ENCODE data around the gene DNM3.
"Not testable (repeated sequence)": the region's sequence is repeated elsewhere in the genome, so short reads cannot be mapped to it uniquely, and the experiment has no call there.

The DNM3 gene

DNA sequence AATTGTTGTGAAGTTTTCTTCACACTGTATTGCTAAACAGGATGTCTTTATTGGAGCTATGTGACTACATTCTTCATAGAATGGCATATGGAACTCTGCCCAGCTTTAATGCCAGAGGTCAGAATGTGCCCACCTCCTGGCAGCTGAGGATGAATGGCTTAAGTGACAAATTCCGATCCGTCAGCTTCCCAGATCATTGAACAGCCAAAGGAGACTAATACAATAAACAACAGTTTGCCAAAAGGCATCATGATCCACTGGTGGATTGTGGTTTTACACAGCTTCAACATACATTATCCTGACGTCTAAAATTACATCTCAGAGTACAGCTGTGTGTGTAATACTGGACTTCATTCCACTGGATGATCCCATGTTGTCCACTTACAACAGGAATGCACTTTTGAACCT is 510.5 kb downstream of the DNM3 start:
- Mint-ChIP-seq H3K27me3 (no peaks in the 10 kb centered on the region), H3K9me3 (peaks cover 14% of the 10 kb centered on the region), H3K4me1 (peaks cover 17% of the 10 kb centered on the region), H3K36me3 (peaks cover 2% of the 10 kb centered on the region), H3K4me3 (no peak overlapping the region), H3K27ac (no peak overlapping the region)
- no peak for DNase-seq
- CTCF ChIA-PET, result interaction anchor here (1.0 to 1.3 kb wide), 3 partner anchors 8 to 261 kb away, joined by 3 to 5 read pairs (median 3); no protein-coding TSS in a partner anchor

DNA sequence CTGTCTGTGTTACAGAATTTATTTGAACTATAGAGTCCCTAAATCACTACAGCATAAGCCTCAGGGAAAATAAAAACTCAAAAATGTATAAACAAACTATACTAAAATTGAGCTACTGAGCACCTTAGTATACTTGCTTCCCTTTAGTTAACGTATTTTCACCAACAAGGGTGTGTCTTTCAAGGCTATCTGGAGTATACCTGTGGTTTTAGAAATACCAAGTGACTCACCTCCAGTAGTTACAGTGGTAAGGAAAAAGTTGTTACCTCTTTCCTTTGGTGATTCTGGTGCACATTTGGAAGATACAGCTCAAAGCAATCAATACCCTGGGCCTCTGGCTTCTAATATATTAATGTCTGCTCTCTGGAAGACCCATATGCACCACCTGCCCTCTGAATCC is 511.1 kb downstream of the DNM3 start:
- peaks cover 21% of the 10 kb centered on the region for H3K4me1 Mint-ChIP-seq
- CTCF ChIA-PET, result interaction anchor here (1.3 kb wide), 1 partner anchor 9 kb away, joined by 5 read pairs; no protein-coding TSS in a partner anchor
- no peak overlapping the region for H3K4me3 Mint-ChIP-seq
- H3K27ac Mint-ChIP-seq, result no peak overlapping the region
- DNase-seq, result no peak
- H3K9me3 Mint-ChIP-seq, result peaks cover 8% of the 10 kb centered on the region
- no peaks in the 10 kb centered on the region for H3K27me3 Mint-ChIP-seq
- H3K36me3 Mint-ChIP-seq, result peaks cover 2% of the 10 kb centered on the region

- CTCF ChIA-PET, result interaction anchor here (1.0 to 1.7 kb wide), 3 partner anchors 12 to 56 kb away, joined by 3 to 7 read pairs (median 3); no protein-coding TSS in a partner anchor
These were observed 513.3 kb downstream of the DNM3 start for GRCh38 chr1:172354291-172355274.

GRCh38 chr1:172356620-172357019 is 515.3 kb downstream of the DNM3 start:
- H3K27me3 Mint-ChIP-seq, result no peaks in the 10 kb centered on the region
- no peak overlapping the region for H3K4me3 Mint-ChIP-seq
- H3K4me1 Mint-ChIP-seq, result peaks cover 49% of the 10 kb centered on the region
- no peak overlapping the region for H3K27ac Mint-ChIP-seq
- no peak for DNase-seq
- CTCF ChIA-PET, result no interaction called here
- H3K36me3 Mint-ChIP-seq, result peaks cover 2% of the 10 kb centered on the region
- no peaks in the 10 kb centered on the region for H3K9me3 Mint-ChIP-seq

More at GRCh38 chr1:172354291-172355274, 513.3 kb downstream of the DNM3 start:
- H3K27me3 Mint-ChIP-seq, result no peaks in the 10 kb centered on the region
- DNase-seq, result no peak
- H3K9me3 Mint-ChIP-seq, result no peaks in the 10 kb centered on the region
- no peak overlapping the region for H3K27ac Mint-ChIP-seq
- H3K4me1 Mint-ChIP-seq, result peaks cover 41% of the 10 kb centered on the region
- H3K36me3 Mint-ChIP-seq, result peaks cover 2% of the 10 kb centered on the region
- no peak overlapping the region for H3K4me3 Mint-ChIP-seq

DNA sequence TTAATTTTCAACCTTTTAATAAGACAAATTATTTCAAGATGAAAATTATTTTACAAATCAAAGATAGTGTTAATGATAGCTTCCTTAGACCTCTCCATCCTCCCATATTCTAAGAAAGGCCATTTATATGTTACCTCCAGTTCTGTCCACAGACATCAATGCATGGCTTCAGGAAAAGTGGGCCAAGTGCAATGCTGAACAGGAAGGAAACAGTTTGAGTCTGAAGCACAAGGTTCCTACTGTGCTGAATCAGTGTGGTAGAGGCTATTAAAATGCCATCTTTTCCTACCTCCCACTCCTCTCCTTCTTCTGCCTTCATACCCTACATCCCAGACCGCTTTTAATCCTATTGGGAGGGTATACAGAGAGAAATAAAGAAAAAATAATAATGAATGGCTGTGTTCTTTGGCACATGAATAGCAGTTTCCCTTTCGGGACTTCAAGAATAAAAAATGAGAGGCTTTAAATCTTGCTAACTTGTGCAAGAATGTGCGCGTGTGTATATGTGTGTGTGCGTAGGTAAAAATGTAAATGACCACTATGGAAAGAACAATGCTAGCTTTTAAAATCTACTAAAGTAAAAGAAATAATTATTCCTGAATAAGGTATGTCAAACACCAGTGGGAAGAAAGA is 516.6 kb downstream of the DNM3 start:
- Mint-ChIP-seq H3K27me3 (no peaks in the 10 kb centered on the region), H3K36me3 (peaks cover 2% of the 10 kb centered on the region), H3K9me3 (no peaks in the 10 kb centered on the region), H3K4me3 (no peak overlapping the region), H3K4me1 (peaks cover 41% of the 10 kb centered on the region), H3K27ac (peak overlapping the region; percentile 86)
- no peak for DNase-seq
- CTCF ChIA-PET, result interaction anchor here (0.7 to 3.0 kb wide), 11 partner anchors 11 to 268 kb away, joined by 3 to 15 read pairs (median 4); no protein-coding TSS in a partner anchor

DNA sequence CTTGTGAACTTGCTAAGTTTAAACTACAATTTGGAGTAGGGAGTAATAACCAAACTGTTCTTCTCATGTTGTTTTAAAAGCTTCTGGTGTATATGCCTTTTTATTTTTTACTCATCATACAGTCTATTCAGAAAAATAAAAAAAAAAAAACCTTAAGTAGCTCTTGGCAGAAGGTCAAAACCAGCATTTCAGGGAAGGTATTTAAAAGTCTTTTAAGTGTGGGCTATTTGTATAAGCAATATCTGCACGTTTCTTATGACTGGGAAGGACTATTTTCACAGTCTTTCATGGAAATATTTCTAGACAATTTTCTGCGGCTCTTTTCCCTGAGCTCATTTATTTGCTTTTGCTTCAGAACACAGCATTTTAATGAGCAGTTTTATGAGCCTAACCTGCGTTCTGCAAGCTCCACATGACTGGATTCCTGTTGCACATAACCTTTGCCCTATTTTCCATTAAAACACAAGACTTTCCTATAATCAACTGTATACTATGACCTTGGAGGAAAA is 518.2 kb downstream of the DNM3 start:
- Mint-ChIP-seq H3K4me1 (peaks cover 34% of the 10 kb centered on the region), H3K27me3 (no peaks in the 10 kb centered on the region), H3K9me3 (no peaks in the 10 kb centered on the region), H3K27ac (peak overlapping the region; percentile 86), H3K36me3 (no peaks in the 10 kb centered on the region), H3K4me3 (no peak overlapping the region)
- DNase-seq, result no peak
- CTCF ChIA-PET, result interaction anchor here (0.9 to 3.0 kb wide), 6 partner anchors 18 to 714 kb away, joined by 3 to 15 read pairs (median 4); no protein-coding TSS in a partner anchor

DNA sequence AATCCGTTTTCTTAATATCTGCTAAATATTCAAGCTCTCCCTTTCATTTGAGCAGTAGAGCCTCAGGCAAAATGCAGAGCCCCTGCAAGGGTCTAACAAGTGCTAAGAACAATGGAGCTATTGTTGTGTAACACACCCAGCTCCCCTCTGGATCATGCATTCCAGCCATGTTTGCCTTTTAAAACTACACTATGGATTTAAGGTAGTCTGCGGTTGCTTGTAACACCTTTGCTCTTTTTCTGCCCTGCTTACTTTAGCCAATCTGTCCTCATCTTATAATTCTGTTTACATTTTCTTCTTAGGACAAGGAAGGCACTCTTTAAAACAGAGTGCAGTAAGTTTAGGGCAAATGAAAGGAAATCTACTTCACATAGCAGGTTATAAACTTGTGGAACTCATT is 519.2 kb downstream of the DNM3 start:
- peaks cover 2% of the 10 kb centered on the region for H3K9me3 Mint-ChIP-seq
- no peaks in the 10 kb centered on the region for H3K36me3 Mint-ChIP-seq
- no peak overlapping the region for H3K4me3 Mint-ChIP-seq
- no peak for DNase-seq
- CTCF ChIA-PET, result interaction anchor here (3.0 kb wide), 1 partner anchor 17 kb away, joined by 15 read pairs; no protein-coding TSS in a partner anchor
- H3K27me3 Mint-ChIP-seq, result no peaks in the 10 kb centered on the region
- H3K27ac Mint-ChIP-seq, result peak overlapping the region; percentile 30
- H3K4me1 Mint-ChIP-seq, result peaks cover 34% of the 10 kb centered on the region

- Mint-ChIP-seq H3K27ac (no peak overlapping the region), H3K4me1 (peaks cover 34% of the 10 kb centered on the region), H3K36me3 (no peaks in the 10 kb centered on the region), H3K4me3 (no peak overlapping the region), H3K27me3 (no peaks in the 10 kb centered on the region), H3K9me3 (peaks cover 5% of the 10 kb centered on the region)
- no peak for DNase-seq
- CTCF ChIA-PET, result no interaction called here
These were observed 519.7 kb downstream of the DNM3 start for GRCh38 chr1:172360985-172361384.

- Mint-ChIP-seq H3K4me3 (no peak overlapping the region), H3K27me3 (no peaks in the 10 kb centered on the region), H3K27ac (no peak overlapping the region), H3K9me3 (peaks cover 28% of the 10 kb centered on the region), H3K36me3 (peaks cover 5% of the 10 kb centered on the region), H3K4me1 (peaks cover 16% of the 10 kb centered on the region)
- no peak for DNase-seq
- CTCF ChIA-PET, result no interaction called here
These were observed 522.6 kb downstream of the DNM3 start for GRCh38 chr1:172363852-172364251.

DNA sequence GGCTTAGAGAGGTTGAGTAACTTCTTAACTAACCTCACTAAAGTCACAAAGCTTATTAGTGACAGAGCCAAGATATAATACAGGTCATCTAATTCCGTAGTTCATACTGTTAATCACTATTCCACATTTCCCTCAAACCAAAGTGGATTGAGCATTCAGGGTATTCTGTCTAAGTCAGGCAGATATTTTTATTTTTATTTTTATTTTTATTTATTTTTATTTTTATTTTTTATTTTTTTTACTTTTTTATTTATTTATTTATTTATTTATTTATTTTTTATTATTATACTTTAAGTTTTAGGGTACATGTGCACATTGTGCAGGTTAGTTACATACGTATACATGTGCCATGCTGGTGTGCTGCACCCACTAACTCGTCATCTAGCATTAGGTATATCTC is 530.3 kb downstream of the DNM3 start:
- CTCF ChIA-PET, H3K4me3 Mint-ChIP-seq, H3K27me3 Mint-ChIP-seq, H3K4me1 Mint-ChIP-seq, H3K36me3 Mint-ChIP-seq, H3K27ac Mint-ChIP-seq, DNase-seq: not testable (repeated sequence)
- peaks cover 20% of the 10 kb centered on the region for H3K9me3 Mint-ChIP-seq

DNA sequence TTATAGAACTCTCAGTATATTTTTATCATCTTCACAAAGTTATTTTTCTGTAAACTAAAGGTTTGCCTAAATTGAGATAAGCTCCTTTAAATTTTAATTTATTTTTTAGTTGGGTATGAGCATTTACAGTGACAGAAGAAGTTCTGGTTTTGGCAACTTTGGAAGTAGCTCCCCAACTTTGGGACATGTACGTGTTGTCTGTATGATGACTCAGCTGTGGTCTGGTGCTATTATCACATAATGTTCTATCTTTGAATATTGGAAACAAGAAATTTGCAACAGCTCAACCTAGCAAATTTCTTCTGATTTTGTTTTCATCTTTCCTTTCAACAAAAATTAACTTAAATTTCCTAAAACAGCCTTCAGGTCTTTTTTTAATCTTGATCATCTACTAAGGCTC is 532.6 kb downstream of the DNM3 start:
- DNase-seq, result no peak
- CTCF ChIA-PET, result no interaction called here
- Mint-ChIP-seq H3K4me1 (peaks cover 13% of the 10 kb centered on the region), H3K9me3 (peaks cover 2% of the 10 kb centered on the region), H3K27ac (no peak overlapping the region), H3K4me3 (no peak overlapping the region), H3K27me3 (no peaks in the 10 kb centered on the region), H3K36me3 (peaks cover 8% of the 10 kb centered on the region)

GRCh38 chr1:172375211-172375631 is 533.9 kb downstream of the DNM3 start:
- Mint-ChIP-seq H3K4me1 (peaks cover 22% of the 10 kb centered on the region), H3K27me3 (no peaks in the 10 kb centered on the region), H3K4me3 (no peak overlapping the region), H3K27ac (no peak overlapping the region), H3K36me3 (peaks cover 10% of the 10 kb centered on the region), H3K9me3 (no peaks in the 10 kb centered on the region)
- CTCF ChIA-PET, result interaction anchor here (3.9 kb wide), 1 partner anchor 16 kb away, joined by 15 read pairs; no protein-coding TSS in a partner anchor
- DNase-seq, result no peak

DNA sequence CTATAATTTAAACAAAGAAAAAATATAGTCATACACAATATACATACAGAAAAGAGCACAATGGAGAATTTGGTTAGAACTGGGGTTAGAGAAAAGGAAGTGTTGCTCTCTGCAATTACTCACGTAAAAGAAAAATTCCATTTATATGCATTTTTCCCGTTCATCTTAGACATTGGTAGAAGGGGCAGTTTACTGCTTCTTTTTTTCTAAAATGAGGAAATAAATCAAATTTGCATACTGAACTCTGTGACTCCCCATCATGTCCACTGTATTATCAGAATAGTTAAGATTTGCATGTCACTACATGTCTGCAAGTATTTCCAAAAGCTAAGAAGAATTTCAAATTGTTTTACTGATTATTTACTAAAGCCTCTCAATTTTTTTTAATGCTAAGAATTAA is 535.1 kb downstream of the DNM3 start:
- CTCF ChIA-PET, result interaction anchor here (3.9 kb wide), 1 partner anchor 17 kb away, joined by 15 read pairs; no protein-coding TSS in a partner anchor
- peak overlapping the region; percentile 19 for H3K27ac Mint-ChIP-seq
- H3K4me3 Mint-ChIP-seq, result no peak overlapping the region
- peaks cover 33% of the 10 kb centered on the region for H3K4me1 Mint-ChIP-seq
- no peaks in the 10 kb centered on the region for H3K9me3 Mint-ChIP-seq
- no peak for DNase-seq
- peaks cover 10% of the 10 kb centered on the region for H3K36me3 Mint-ChIP-seq
- H3K27me3 Mint-ChIP-seq, result no peaks in the 10 kb centered on the region

DNA sequence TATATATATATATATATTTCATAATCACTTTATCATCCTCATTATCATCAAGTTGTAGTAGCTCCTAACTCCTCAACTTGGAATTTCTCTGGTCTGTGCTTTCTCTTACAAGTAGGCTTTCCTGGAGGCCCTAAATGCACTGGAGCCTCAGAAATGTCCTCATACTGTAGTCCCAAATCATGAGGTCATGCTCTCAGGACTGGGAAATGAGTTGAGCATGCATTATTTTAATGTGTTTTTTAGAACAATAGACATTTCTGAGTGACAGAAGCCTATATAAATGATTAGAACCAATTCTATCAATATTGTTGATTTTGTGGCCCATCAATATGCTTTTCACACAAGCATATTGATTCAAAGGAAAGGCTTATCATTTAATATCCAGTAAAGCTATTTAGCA is 536.3 kb downstream of the DNM3 start:
- H3K27me3 Mint-ChIP-seq, result no peaks in the 10 kb centered on the region
- no peak overlapping the region for H3K4me3 Mint-ChIP-seq
- H3K36me3 Mint-ChIP-seq, result peaks cover 10% of the 10 kb centered on the region
- no peak overlapping the region for H3K27ac Mint-ChIP-seq
- peaks cover 42% of the 10 kb centered on the region for H3K4me1 Mint-ChIP-seq
- DNase-seq, result no peak
- CTCF ChIA-PET, result interaction anchor here (1.0 to 3.9 kb wide), 3 partner anchors 17 to 38 kb away, joined by 4 to 15 read pairs (median 4); no protein-coding TSS in a partner anchor
- H3K9me3 Mint-ChIP-seq, result no peaks in the 10 kb centered on the region

Data from activated naive CD4-positive, alpha-beta T cell treated with anti-CD3 and anti-CD28 coated beads, Interleukin-2, amount 10 ng/mL, durations not matched to agents 7 days and 5 days (primary cell).